Measurements from ENCODE around the gene CCDC197.

DNA sequence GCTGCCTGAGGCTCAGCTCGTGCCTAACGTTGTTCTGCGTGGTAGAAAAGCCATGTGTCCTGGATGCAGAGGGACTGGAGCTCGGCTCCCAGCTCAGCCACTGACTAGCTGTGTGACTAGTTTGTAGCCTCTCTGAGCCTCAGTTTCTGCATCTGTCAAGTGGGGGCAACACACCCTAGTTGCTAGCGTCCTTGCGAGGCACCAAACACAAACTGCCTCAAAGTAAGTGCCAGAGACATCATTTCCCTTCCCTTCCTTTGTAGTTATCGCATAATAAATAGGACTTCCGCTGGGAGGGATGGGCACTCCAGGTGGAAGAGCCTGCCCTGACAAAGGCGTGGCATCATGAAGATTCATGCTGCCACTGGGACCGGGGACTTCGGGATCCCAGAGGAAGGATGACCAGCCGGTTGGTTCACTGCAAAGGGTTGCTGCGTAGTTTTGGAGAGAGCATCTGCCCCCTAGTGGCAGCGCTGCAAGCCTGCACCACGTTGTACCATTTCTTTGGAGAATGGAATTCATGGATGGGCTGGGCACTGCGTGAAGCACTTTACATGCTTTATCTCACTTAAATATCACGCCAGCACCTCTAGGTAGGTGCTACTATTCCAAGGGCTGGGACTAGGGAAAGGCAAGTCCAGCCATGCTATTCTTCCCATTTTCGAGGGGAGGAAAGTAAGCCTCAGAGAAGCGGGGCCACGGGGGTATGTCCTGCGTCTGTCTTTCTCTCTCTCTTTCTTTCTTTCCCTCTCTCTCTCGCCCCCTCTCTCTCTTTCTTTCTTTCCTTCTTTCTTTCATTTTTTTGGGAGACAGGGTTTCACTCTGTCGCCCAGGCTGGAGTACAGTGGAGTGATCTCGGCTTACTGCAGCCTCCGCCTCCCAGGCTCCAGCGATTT is 4.6 kb downstream of the CCDC197 start:
- TF ChIP-seq, protein P1, sequence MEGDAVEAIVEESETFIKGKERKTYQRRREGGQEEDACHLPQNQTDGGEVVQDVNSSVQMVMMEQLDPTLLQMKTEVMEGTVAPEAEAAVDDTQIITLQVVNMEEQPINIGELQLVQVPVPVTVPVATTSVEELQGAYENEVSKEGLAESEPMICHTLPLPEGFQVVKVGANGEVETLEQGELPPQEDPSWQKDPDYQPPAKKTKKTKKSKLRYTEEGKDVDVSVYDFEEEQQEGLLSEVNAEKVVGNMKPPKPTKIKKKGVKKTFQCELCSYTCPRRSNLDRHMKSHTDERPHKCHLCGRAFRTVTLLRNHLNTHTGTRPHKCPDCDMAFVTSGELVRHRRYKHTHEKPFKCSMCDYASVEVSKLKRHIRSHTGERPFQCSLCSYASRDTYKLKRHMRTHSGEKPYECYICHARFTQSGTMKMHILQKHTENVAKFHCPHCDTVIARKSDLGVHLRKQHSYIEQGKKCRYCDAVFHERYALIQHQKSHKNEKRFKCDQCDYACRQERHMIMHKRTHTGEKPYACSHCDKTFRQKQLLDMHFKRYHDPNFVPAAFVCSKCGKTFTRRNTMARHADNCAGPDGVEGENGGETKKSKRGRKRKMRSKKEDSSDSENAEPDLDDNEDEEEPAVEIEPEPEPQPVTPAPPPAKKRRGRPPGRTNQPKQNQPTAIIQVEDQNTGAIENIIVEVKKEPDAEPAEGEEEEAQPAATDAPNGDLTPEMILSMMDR (IDR thresholded peaks at IDR 0.05; ENCODE audit: borderline replicate concordance, extremely low read depth, low read length, poor library complexity, severe bottlenecking), result peak; percentile 97
- no peak for TF ChIP-seq EZH2 (IDR thresholded peaks at IDR 0.05; ENCODE audit: borderline replicate concordance, low read depth, low read length, severe bottlenecking)

All from DND-41 (cell line).